HCT116 (cell line): ENCODE measurements around the gene DDHD1. TPM values are rescaled to one million over a fixed set of nuclear protein-coding genes. Genes with fewer than 3 reads are reported as not detected.

Experiments
- ATAC-seq: fragments of 200-7000 bp; cut with Tn5 transposase; 2 replicates; pipeline ENCODE4 v1.9.1; 2020; ENCODE audit warnings: mild to moderate bottlenecking, moderate library complexity
- BruUV-seq: library from RNA; stranded (reverse); fragments of 400-500 nt; replicated peaks from 2 replicates; lab custom pipeline; 2021; lab: Mats Ljungman, UMichigan
- CTCF ChIA-PET: fragments of 300-600 bp; sonication (Branson Sonifier 250); formaldehyde crosslinking; loops from one replicate; lab custom pipeline; 2021; ENCODE audit warnings: antibody characterized with exemption; lab: Charles Lee
- POLR2A ChIA-PET: fragments of 300-600, 350-600 bp; sonication (Branson Sonifier 250); formaldehyde crosslinking; loops from one replicate; lab custom pipeline; 2021; ENCODE audit warnings: antibody characterized with exemption; lab: Charles Lee
- RAD21 ChIA-PET, 2 experiments: fragments of 300-600 bp; sonication (Branson Sonifier 250); formaldehyde crosslinking; loops; one replicate each; lab custom pipeline; 2023; ENCODE audit warnings: low total read pairs in 2 of 2; ENCODE audit not compliant: uncharacterized antibody in 2 of 2, unreplicated experiment in 2 of 2, low non-redundant PET in 1 of 2; lab: Charles Lee
- DNase-seq: peaks from one replicate; pipeline ENCODE4 v3.0.0-alpha.2; 2010; ENCODE audit warnings: low read depth, low spot score
- H2AFZ ChIP-seq: fragments of 200-600 bp; shearing (Covaris generic), sonication (generic); 2 replicates; pipeline ENCODE4 v1.6.1; 2017; ENCODE audit warnings: low read depth, mixed run types, mixed read lengths, antibody characterized with exemption, low read length; ENCODE audit not compliant: poor library complexity, severe bottlenecking
- H3K27ac ChIP-seq: 2 replicates; pipeline ENCODE4 v1.5.1; 2012; ENCODE audit warnings: low read depth, low read length
- H3K27me3 ChIP-seq: fragments of 200-600 bp; sonication (generic); 2 replicates; pipeline ENCODE4 v1.6.1; 2016; ENCODE audit warnings: mixed run types, low read length, mixed read lengths; ENCODE audit not compliant: insufficient read depth
- H3K36me3 ChIP-seq, 2 experiments: fragments of 200-500 bp in 1 of 2; fragments of 200-600 bp in 1 of 2; sonication (Bioruptor generic) in 1 of 2; sonication (generic) in 1 of 2; 2 replicates each; pipeline versions ENCODE4 v1.5.1 to v1.6.1; 2014 to 2016; ENCODE audit warnings: low read length in 2 of 2, inconsistent platforms in 1 of 2, mixed read lengths in 1 of 2, mixed run types in 1 of 2; ENCODE audit not compliant: insufficient read depth in 2 of 2, control insufficient read depth in 1 of 2
- H3K4me1 ChIP-seq, 2 experiments: fragments of 200-600 bp in 1 of 2; sonication (generic) in 1 of 2; 2 replicates each; pipeline versions ENCODE4 v1.5.1 to v1.6.1; 2012 to 2017; ENCODE audit warnings: low read length in 2 of 2, inconsistent platforms in 1 of 2, mild to moderate bottlenecking in 1 of 2, mixed read lengths in 1 of 2, mixed run types in 1 of 2, moderate library complexity in 1 of 2; ENCODE audit not compliant: insufficient read depth in 2 of 2, control insufficient read depth in 1 of 2
- H3K4me2 ChIP-seq: fragments of 200-600 bp; sonication (generic); 2 replicates; pipeline ENCODE4 v1.6.1; 2017; ENCODE audit warnings: mixed run types, low read length, mixed read lengths
- H3K4me3 ChIP-seq, 2 experiments: fragments of 200-600 bp in 1 of 2; sonication (generic) in 1 of 2; replicated peaks in 1 of 2; 2 replicates each; pipeline ENCODE4 v1.5.1; 2011 to 2016; ENCODE audit warnings: low read length in 2 of 2, control low read depth in 1 of 2, low read depth in 1 of 2, mild to moderate bottlenecking in 1 of 2, mixed read lengths in 1 of 2, mixed run types in 1 of 2
- H3K79me2 ChIP-seq: fragments of 200-600 bp; sonication (generic); 2 replicates; pipeline ENCODE4 v1.6.1; 2017; ENCODE audit warnings: mild to moderate bottlenecking, mixed run types, low read length, moderate library complexity, mixed read lengths; ENCODE audit not compliant: insufficient read depth
- H3K9ac ChIP-seq: fragments of 200-600 bp; sonication (generic); 2 replicates; pipeline ENCODE4 v1.6.1; 2016; ENCODE audit warnings: low read length, mixed read lengths
- H3K9me2 ChIP-seq: fragments of 200-600 bp; sonication (generic), shearing (Covaris generic); 2 replicates; pipeline ENCODE4 v1.6.1; 2017; ENCODE audit warnings: mixed run types, mild to moderate bottlenecking, moderate library complexity; ENCODE audit not compliant: insufficient read depth
- H3K9me3 ChIP-seq, 2 experiments: fragments of 200-500 bp in 1 of 2; fragments of 200-600 bp in 1 of 2; sonication (Bioruptor generic) in 1 of 2; sonication (generic) in 1 of 2; 2 replicates each; pipeline ENCODE4 v1.6.1; 2014 to 2017; ENCODE audit warnings: low read length in 2 of 2, mixed read lengths in 2 of 2, inconsistent platforms in 1 of 2, low read depth in 1 of 2, mild to moderate bottlenecking in 1 of 2, mixed run types in 1 of 2, moderate library complexity in 1 of 2; ENCODE audit not compliant: control insufficient read depth in 1 of 2, insufficient read depth in 1 of 2
- H4K20me1 ChIP-seq: fragments of 200-600 bp; sonication (generic), shearing (Covaris generic); 2 replicates; pipeline ENCODE4 v1.6.1; 2017; ENCODE audit warnings: mixed run types, mild to moderate bottlenecking, moderate library complexity; ENCODE audit not compliant: insufficient read depth
- CBX3 ChIP-seq: IDR thresholded peaks from 2 replicates; pipeline ENCODE4 v1.6.1; 2012; ENCODE audit warnings: low read depth
- CTCF ChIP-seq, 3 experiments: fragments of 200-600 bp in 1 of 3; sonication (generic) in 1 of 3; IDR thresholded peaks in 2 of 3; conservative IDR thresholded peaks in 1 of 3; 2 replicates each; pipeline ENCODE4 v1.5.1; 2012 to 2017; ENCODE audit warnings: low read depth in 2 of 3, low read length in 2 of 3, antibody characterized with exemption in 1 of 3, borderline replicate concordance in 1 of 3, control low read depth in 1 of 3, mild to moderate bottlenecking in 1 of 3, mixed read lengths in 1 of 3, mixed run types in 1 of 3, moderate library complexity in 1 of 3; ENCODE audit not compliant: insufficient read depth in 1 of 3
- ELF1 ChIP-seq: IDR thresholded peaks from 2 replicates; pipeline ENCODE4 v1.6.1; 2012; ENCODE audit warnings: low read depth, borderline replicate concordance
- EZH2phosphoT487 ChIP-seq: fragments of 200-600 bp; IDR thresholded peaks from 2 replicates; pipeline ENCODE4 v1.6.1; 2018; ENCODE audit warnings: antibody characterized with exemption, borderline replicate concordance
- JUND ChIP-seq: IDR thresholded peaks from 2 replicates; pipeline ENCODE4 v1.6.1; 2012
- POLR2A ChIP-seq: IDR thresholded peaks from 2 replicates; pipeline ENCODE4 v1.7.0; 2011; ENCODE audit warnings: borderline replicate concordance; ENCODE audit not compliant: insufficient read depth, insufficient read length; ENCODE audit errors: extremely low read depth
- REST ChIP-seq: IDR thresholded peaks from 2 replicates; pipeline ENCODE4 v1.6.1; 2012; ENCODE audit warnings: low read depth
- SP1 ChIP-seq: IDR thresholded peaks from 2 replicates; pipeline ENCODE4 v1.6.1; 2012; ENCODE audit warnings: low read depth
- TCF7L2 ChIP-seq: IDR thresholded peaks from 2 replicates; pipeline ENCODE4 v1.7.0; 2011; ENCODE audit warnings: borderline replicate concordance, inconsistent platforms; ENCODE audit not compliant: insufficient read depth, insufficient read length; ENCODE audit errors: extremely low read depth
- ZFX ChIP-seq: fragments of 450-650 bp; IDR thresholded peaks from 2 replicates; pipeline ENCODE4 v1.6.1; 2017
- ZNF274 ChIP-seq: fragments of 200-500 bp; sonication (Bioruptor generic); IDR thresholded peaks from 2 replicates; pipeline ENCODE4 v1.6.1; 2014; ENCODE audit warnings: mild to moderate bottlenecking, low read depth, low read length, inconsistent platforms
- intact Hi-C: fragments of 100-400 bp; cut with micrococcal nuclease; formaldehyde crosslinking; loops from 2 replicates; pipeline ENCODE4 v1.10.0; 2022
- total RNA-seq: library from RNA; stranded (reverse); gene quantifications from one replicate; pipeline ENCODE4 v1.2.1, GENCODE V29; 2021; ENCODE audit not compliant: unreplicated experiment
- TF ChIP-seq, protein P1 (sequence below): IDR thresholded peaks from 2 replicates; pipeline ENCODE4 v1.6.1; 2012
- TF ChIP-seq, protein P2 (sequence below): IDR thresholded peaks from 2 replicates; pipeline ENCODE4 v1.6.1; 2011; ENCODE audit warnings: mild to moderate bottlenecking, low read length, moderate library complexity; ENCODE audit not compliant: insufficient replicate concordance; ENCODE audit errors: extremely low read depth

The DDHD1 gene
- total RNA-seq, 1 experiment from 2014 or later, result 26.9 TPM

GRCh38 chr14:53037016-53037415 is 116.1 kb downstream of the DDHD1 start:
- no peak for DNase-seq
- Histone ChIP-seq H3K9ac (no peak overlapping the region), H4K20me1 (no peaks in the 10 kb centered on the region; the same call in 1 of the 2 replicates), H3K27ac (no peak overlapping the region), H3K79me2 (no peaks in the 10 kb centered on the region), H3K4me1 (peaks cover 6 to 12% of the 10 kb centered on the region in 2 experiments), H2AFZ (no peak overlapping the region), H3K9me2 (no peaks in the 10 kb centered on the region), H3K27me3 (no peaks in the 10 kb centered on the region), H3K9me3 (no peaks in the 10 kb centered on the region), H3K4me2 (no peak overlapping the region), H3K36me3 (peaks cover 15 to 23% of the 10 kb centered on the region in 2 experiments), H3K4me3 (no peak overlapping the region)
- intact Hi-C loops, result no loop called here
- ChIA-PET CTCF (no interaction called here), RAD21 (no interaction called here), POLR2A (no interaction called here)
- ATAC-seq, result no peak
- TF ChIP-seq CBX3 (no peak), CTCF (IDR thresholded peaks at IDR 0.05 in 2 of 3, conservative IDR thresholded peaks at IDR 0.05 in 1 of 3; ENCODE audit: borderline replicate concordance in 1 of 3, insufficient read depth in 1 of 3, low read depth in 2 of 3, low read length in 2 of 3) (no peak), EZH2phosphoT487 (no peak), ELF1 (no peak), ZNF274 (no peak), POLR2A (no peak), JUND (no peak), TCF7L2 (no peak), SP1 (no peak), REST (no peak), ZFX (no peak)
- TF ChIP-seq, protein P1, sequence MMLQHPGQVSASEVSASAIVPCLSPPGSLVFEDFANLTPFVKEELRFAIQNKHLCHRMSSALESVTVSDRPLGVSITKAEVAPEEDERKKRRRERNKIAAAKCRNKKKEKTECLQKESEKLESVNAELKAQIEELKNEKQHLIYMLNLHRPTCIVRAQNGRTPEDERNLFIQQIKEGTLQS, result no peak
- TF ChIP-seq, protein P2, sequence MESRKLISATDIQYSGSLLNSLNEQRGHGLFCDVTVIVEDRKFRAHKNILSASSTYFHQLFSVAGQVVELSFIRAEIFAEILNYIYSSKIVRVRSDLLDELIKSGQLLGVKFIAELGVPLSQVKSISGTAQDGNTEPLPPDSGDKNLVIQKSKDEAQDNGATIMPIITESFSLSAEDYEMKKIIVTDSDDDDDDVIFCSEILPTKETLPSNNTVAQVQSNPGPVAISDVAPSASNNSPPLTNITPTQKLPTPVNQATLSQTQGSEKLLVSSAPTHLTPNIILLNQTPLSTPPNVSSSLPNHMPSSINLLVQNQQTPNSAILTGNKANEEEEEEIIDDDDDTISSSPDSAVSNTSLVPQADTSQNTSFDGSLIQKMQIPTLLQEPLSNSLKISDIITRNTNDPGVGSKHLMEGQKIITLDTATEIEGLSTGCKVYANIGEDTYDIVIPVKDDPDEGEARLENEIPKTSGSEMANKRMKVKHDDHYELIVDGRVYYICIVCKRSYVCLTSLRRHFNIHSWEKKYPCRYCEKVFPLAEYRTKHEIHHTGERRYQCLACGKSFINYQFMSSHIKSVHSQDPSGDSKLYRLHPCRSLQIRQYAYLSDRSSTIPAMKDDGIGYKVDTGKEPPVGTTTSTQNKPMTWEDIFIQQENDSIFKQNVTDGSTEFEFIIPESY, result no peak
- no TSS peak for BruUV-seq
